GM12873 (cell line): ENCODE results near the gene HSPBP1.

Experiments
- TF ChIP-seq, protein P1 (sequence below): IDR thresholded peaks from 2 replicates; pipeline ENCODE4 v1.5.1; 2012; ENCODE audit warnings: low read depth, mild to moderate bottlenecking, moderate library complexity, low read length, control low read depth; ENCODE audit not compliant: insufficient read depth; ENCODE audit errors: missing control alignments

HSPBP1 gene

DNA sequence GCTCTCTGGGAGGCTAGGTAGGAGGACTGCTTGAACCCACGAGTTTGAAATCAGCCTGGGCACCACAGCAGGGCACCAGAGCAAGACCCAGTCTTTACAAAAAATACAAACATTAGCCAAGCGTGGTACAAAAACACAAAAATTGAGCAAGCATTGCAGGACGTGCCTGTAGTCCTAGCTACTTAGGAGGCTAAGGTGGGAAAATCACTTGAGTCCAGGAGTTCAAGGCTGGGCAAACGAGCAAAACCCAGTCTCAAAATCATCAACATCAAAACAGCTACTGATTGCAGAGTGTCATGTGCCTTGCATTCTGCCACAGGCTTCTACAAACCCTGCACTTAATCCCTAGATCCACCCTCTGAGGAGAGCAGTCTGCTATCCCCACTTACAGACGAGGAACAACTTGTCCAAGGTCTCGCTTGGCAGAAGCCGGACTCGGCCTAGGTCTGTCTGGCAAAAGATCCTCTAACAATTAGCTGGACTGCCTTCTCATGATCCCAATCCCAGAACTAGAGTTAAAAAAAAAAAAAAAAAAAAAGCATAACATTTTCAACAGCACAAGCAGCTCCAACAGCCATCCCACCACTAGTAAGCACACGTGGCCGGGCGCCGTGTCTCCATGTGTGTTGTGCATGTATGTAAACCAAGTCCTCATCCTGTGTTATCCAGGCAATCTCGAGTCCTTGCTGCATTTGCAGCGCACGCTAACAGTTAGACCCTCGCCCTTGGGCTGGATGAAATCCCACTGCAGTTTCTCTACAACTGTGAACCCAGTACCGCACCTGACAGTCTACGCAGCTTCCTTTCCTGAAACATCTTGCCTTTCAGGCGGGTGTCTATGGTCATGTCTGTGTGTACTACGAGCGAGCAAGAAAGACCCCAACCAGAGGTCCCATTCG lies 23.1 kb downstream of the HSPBP1 start:
- TF ChIP-seq, protein P1, sequence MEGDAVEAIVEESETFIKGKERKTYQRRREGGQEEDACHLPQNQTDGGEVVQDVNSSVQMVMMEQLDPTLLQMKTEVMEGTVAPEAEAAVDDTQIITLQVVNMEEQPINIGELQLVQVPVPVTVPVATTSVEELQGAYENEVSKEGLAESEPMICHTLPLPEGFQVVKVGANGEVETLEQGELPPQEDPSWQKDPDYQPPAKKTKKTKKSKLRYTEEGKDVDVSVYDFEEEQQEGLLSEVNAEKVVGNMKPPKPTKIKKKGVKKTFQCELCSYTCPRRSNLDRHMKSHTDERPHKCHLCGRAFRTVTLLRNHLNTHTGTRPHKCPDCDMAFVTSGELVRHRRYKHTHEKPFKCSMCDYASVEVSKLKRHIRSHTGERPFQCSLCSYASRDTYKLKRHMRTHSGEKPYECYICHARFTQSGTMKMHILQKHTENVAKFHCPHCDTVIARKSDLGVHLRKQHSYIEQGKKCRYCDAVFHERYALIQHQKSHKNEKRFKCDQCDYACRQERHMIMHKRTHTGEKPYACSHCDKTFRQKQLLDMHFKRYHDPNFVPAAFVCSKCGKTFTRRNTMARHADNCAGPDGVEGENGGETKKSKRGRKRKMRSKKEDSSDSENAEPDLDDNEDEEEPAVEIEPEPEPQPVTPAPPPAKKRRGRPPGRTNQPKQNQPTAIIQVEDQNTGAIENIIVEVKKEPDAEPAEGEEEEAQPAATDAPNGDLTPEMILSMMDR = no peak

DNA sequence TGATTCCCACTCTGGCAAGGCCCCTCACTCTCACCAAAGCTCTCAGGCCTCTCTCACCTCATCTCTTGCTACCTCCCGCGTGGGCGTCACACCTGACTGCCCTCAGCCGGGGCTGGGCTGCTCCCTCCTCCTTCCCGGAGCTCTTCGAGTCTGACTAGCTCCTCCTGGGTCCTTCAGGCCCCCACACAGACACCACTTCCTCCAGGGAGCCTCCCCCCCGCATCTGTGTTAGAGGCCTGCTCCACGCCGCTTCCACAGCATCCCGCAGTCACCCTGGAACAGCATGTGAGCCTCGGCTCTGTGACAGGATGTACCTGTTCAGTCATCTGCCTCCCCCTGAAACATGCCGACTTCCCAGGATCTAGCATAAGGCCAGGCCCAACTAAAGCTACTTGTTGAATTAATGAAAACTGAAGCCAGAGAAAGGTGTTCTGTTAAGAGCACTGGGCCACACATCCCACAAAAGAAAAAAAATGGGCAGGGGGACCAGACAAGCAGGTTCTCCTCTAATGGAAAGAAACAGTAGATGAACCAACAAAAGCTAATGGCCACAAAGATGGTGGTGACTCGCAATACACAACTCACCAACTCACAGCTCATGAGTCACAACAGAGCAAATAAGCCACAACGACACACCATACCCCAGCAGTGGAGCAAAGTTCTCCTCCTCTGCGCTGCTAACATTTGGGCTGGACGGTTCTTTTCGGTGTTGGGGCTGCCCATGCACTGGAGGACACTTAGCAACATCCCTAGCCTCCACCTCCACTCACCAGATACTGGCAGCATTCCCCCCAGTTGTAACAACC lies 24.1 kb downstream of the HSPBP1 start:
- TF ChIP-seq, protein P1 = no peak

DNA sequence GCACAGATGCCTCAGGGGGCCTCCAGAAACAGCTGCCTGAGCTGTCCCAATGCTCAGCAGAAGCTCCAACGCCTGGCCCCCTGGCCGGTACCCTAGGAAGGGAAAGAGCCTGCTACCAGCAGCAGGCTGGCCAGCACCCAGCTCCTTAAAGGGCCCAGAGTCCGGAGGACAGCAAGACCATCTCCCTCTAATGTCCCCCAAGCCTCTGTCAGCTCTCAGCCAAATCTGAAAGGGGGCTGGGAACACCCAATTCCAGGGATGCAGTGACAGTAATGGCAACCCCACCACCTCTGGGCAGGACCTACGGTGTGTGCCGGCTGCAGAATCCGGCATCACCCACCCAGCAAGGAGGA lies 25.3 kb downstream of the HSPBP1 start:
- TF ChIP-seq, protein P1 = no peak

DNA sequence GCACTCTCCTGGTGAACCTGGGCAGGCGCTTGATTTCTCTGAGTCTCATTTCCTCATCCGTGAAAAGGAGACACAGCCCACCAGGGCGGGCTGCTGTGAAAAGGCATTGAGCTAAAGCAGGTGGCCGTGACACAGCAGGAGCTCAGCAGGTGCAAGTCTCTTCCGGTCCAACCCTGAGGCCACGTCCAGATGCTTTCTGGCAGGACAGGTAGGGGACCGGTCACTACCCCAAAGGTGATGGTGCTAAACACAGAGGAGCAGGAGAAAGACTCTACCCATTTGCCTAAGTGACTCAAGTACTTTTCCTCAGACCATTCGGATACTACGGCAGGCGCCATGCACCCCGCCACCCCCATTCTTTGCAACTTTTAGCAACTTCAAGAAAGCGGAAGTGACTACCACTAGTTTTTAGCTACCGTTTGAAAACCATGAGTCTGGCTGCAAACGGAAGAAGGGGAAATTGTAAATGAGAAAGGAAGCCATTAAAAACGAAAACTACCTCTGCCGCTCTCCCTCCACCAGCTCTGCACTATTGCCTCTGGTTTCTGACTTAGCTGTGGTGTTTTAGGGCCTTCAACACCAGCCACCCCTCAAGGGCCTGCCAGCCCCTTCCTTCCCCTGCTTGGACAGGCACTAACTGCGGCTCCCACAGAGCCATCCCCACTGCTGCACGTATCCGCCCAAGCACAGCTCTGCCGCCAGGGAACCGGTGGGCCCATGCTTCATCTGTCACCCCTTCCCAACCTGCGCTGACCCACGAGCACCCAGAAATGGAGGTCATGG lies 25.9 kb downstream of the HSPBP1 start:
- TF ChIP-seq, protein P1 = peak; percentile 13

DNA sequence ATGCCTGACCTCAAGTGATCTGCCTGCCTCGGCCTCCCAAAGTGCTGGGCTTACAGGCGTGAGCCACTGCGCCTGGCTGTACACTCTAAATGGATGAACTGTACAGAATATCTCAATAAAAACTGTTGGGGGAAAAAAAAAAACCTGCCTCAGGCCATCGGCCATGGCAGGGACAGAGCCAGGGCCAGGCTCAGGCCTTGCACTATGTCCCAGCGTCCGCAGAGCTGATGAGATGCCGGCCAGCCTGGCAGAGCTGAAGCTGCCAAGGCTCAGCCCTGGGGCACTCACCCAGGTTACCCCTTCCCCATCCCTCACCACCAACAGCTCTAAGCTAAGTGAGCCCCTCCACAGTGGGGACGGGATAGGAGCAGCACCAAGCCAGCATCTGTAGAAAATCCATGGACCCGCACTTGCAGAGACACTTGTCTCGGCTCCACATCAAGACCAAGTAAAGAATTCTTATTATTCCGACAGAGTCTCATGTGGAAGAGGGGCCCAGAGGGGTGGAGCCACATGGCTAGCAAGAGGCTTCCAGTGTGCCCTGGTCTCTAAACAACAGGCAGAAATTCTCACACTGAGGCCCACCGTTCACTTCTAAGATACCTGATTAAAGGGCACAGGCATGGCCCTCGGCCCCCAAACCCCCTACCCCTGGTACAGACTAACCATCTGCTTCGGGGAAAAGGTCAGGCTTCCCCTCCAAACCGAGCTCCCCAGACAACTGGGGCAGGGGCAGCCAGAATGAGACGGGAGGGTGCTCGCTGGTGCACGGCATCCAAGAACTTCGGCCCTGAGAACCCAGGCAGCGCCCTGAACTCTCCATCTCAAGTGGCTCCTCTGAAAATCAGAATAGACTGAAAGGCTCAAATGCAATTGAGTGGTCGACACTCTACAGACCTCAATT lies 26.9 kb downstream of the HSPBP1 start:
- TF ChIP-seq, protein P1 = no peak

DNA sequence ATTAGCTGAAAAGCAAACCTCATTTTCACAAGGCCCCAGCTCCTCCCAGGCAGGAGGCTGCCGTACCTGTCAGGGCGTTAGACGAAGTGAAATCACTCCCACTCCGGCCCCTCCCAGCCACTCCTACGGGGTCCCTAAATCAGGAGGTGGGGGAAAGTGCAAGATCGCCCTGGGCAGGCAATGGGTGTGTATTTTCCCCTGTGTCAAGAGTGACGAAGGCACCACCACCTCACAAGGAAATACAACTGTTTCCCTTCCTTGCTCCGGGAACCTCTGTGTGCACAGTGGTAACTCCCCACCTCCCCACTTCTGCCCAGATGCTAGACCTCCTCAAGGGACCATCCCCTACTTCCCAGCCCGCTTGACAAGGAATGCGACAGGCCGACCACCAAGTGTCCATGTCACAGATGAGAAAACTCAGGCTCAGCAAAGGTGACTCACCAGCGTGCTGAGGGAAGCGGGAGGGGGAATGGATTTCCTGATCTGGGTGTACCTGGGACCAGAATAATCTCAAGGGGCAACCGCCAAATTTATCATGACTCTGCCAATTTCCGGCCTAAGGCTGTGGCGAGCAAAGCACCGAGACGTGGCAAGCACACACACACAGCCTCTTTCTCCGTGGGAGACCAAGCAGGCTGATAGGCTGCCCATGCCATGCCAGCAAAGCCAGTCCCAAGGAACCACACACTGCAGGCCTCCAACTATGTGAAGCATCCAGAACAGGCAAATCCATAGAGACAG lies 28.4 kb downstream of the HSPBP1 start:
- TF ChIP-seq, protein P1 = no peak
